Measurements from ENCODE around the gene HEBP2. TPM values are rescaled to one million over a fixed set of nuclear protein-coding genes. Genes with fewer than 3 reads are reported as not detected.
"Not testable (repeated sequence)": the region's sequence is repeated elsewhere in the genome, so short reads cannot be mapped to it uniquely, and the experiment has no call there.

HEBP2 gene
- total RNA-seq, 1 donor from 2014 or later, result 16.7 TPM

DNA sequence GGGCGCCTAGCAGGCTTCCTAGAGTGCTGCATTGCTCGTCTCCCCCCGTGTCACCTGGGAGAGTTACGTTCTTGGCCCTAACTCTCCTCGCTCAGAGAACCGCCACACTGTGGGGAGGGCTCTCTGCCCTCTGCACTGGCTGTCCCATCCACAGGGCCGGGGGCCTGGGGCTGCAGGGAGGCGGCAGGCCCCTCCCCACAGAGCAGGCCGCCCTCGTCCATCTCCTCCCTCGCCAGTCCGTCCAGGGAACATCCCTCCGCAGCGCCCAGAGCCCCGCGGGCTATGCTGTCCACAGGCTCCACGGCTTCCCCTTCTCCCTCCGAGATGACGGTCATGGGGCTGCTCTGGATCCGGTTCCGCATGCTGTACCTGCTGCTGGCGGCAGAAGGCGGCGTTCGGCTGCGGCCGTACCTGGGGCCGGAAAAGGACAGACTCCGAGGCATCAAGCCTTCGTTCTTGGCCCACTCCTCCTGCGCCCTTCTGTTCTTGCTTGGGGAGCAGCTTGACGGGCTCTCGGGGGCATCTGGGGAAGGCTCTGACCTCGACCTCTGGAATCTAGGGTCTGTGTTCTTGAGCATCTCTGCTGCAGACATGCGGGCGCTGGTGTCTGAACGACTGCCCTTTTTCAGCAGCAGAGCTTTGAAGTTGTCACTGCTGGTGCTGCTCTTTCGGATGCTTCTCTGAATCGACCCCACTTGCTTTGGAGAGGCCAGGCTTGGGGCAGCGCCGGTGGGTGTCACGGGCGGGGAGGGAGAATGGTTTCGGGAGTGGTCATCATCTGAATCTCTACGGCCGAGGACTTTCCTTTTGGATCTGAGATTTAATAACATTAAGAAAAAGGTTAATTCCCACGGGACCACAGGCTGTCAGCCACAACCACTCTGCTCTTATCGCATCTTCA, 20.2 kb downstream of the HEBP2 start:
- DNase-seq (ENCODE audit: low read depth in 2 of 2), result no peak

DNA sequence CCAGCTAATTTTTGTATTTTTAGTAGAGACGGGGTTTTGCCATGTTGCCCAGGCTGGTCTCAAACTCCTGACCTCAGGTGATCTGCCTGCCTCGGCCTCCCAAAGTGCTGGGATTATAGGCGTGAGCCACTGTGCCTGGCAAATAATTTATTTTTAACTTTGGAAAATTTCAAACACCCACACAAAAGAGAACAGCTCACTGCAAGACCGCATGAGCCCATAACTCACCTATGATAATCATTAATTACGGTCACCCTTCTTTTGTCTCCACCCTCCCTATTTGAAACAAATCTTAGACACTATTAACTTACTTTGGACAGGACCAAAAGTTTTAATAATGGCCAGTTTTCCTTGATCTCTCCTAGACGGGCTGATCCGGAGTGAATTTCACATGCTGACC, 21.2 kb downstream of the HEBP2 start:
- not testable (repeated sequence) for DNase-seq (ENCODE audit: low read depth in 2 of 2)

DNA sequence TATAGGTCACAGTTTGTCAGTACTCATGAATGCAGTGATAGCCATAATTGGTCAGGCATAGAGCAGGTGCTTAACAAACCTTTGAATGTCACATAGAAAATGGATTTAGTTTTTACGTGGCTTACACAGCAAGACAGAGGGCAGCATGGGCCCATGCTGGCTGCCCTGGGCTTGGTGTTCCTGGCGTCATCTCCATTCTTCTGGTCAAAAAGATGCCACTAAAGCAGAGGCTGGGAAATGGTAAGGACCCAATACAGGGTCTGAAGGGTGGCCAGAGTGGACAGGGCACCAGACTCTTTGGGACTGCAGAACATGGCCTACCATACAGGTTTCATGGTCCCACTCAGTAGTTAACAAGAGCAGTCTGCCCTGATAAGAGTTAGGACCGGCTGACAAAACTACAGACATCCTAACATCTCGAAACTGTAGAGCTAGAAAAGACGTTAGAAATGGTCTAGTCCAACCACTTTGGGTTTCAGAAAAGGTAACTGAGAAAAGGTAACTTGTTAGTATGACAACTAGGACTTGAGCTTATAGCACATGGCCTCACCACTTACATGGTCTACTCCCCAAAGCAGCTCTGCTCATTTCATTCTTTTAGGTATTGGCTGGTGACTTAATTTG, 22.6 kb downstream of the HEBP2 start:
- no peak for DNase-seq (ENCODE audit: low read depth in 2 of 2)

DNA sequence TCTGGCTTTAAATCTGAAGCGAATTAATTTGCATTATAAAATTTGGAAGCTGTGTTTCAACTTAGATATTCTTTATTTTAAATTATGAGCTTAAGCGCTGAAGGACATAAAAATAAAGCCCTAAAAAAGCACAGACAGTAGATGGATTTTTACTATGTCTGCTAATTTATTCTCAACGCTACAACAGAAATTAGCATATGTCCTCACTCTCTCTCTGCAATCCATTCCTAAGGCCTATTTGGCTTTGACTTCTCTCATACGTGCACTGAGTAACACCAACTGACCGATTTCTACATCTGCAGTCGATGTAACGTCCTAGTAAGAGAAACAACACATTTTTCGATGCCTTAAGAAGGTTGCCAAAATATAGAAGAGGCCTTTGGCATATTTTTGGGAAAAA, 23.7 kb downstream of the HEBP2 start:
- no peak for DNase-seq (ENCODE audit: low read depth in 2 of 2)

DNA sequence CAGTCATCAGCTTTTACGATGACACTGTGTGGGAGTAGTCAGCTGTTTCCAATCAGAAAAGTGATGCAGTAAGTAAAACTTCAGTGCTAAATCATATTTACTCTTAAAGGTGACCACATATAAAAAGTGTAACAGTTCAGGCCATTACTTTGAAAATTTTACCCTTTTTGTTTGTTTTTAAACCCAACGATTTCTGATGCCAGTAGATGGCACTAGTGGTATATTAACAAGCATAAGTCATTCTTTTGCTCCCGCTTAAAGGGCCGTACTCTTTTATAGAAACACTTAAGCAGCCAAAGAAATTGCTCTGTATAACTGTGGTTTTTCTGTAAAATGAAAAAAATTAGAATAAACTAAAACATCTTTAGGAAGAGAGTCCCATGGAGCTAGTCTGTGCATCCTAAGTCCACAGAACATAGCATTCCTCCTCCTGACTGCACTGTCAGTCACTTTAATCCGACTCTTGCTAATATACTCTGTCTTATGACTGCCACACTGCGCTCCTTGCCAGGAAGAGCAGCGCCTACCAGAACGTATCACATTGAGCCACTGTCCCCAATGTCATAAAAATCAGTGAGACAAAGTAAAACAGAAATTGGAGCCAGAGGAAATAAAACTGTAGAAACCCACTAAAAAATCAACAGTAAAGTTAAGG, 25.0 kb downstream of the HEBP2 start:
- DNase-seq (ENCODE audit: low read depth in 2 of 2), result peak; percentile 73 to 78

DNA sequence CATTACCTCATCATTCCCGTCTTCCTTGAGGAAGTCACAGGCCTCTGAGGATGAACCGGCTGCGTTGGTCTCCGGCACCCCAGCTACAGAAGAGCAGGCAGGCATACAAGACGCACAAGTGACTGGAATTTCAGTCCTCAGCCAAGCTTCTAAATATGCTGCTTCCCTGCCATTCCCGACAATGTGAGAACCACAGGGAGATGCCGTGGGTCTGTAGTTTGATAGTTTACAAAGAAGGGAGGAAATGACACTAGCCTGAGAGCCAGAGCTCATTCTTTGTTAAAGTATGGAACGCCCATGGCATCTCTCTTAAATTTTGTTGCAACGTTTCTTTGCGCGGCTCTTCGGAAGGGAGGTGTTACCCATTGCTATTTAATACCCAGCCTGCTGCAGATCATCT, 25.7 kb downstream of the HEBP2 start:
- DNase-seq (ENCODE audit: low read depth in 2 of 2), result peak in 1 of 2 donors; percentile 43

DNA sequence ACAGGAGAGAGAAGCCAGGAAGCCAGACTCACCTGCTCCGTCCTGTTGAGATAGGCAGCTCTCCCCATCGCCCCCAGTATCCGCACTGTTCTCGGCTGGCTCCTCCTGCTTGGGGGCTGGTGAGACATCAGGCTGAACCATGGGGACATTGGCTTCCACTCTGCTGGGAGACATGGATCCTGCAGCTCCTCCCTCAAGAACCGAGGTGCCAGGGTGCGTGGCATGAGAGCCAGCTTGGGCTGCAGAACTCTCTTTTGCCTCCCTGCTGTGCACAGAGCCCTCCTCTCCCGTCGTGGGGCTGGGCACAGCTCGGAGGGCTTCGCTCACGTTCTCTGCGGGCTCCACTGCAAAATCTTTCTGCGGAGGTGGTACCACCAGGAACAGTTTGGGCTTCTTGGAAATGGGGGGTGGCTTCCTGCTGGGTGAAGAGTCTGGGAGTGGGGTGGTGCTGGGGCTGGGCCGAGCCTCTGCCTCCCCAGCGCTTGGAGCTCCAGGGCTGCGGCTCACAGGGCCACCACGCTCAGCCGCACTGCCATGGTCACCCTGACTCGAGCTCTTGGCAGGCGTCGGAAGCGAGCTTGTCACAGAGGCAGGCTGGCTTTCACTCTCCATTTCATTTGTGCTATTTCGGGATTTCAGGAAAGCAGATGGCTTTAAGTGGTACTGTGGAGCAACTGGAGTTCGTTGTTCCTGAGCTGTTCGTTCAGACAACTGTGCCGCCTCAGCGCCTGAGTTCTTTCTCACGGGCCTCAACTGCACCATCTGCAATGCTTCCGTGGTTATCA, 26.5 kb downstream of the HEBP2 start:
- DNase-seq (ENCODE audit: low read depth in 2 of 2), result no peak

DNA sequence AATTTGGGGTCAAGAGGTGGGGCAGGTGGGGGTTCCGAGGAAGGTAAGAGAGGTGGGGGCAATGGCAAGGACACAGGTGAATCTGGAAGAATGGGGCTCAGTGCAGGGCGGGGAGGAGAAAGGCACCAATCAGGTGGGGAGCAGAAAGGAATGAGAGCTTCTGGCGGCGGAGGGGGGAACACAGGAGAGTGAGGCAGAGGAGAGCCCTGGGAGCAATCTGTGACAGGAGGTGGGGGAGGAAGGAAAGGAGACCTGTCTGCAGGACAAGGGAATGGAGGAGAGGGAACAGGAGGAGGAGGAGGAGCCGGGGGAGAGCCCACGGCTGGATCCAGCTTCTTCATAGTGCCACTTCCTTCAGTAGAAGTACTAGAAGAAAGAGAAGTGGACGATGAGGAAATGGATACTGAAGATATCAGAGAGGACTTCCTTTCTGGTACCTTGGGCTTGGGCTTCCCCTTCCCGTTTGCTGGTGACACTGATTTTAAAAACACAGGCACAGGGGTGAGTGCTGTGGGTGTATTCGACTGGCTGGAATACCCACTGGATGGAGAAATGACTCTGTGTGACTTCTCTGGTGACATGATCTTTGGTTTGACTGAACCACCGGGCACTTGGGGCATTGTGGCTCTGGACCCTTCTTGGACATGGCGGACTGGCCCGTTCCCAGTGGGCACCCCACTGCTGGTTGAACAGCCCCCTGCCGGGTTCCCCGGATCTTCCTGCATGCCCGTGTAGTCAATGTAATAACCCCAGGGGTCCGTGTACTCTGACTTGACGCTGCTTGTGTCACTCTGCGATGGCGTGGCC, 27.4 kb downstream of the HEBP2 start:
- DNase-seq (ENCODE audit: low read depth in 2 of 2), result no peak

DNA sequence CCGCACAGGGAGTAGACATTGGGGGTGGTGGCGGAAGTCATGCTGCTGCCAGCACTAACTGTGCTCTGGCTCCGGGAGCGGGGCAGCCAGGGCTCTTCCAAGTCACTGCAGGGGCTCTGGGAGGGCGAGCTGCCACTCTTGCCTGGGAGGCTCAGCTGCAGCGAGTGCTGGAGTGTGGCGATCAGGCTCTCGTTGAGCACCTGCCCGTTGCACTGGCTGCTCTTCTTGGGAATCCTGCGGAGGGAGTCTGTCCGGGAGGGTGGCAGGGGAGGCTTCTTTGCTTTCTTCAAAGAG, 28.0 kb downstream of the HEBP2 start:
- DNase-seq (ENCODE audit: low read depth in 2 of 2), result no peak

DNA sequence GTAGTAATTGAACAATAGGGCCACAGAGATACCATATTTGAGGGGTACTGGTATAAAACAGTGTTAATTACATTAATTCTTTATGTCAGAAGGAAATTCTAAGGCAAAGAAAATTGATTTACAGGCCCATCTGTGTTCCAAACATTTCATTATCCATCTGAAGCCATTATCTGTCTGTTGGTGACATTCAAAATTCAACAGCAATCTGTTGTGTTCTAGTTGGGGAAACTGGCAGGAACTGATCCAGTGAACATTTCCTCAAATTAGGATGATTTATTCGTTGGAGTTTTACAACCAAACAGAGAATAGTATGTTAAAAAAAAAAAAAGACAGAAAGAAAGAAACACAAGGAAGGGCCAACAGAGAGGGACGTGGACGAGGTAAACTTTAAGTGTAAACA, 30.1 kb downstream of the HEBP2 start:
- DNase-seq (ENCODE audit: low read depth in 2 of 2), result peak in 1 of 2 donors; percentile 40

DNA sequence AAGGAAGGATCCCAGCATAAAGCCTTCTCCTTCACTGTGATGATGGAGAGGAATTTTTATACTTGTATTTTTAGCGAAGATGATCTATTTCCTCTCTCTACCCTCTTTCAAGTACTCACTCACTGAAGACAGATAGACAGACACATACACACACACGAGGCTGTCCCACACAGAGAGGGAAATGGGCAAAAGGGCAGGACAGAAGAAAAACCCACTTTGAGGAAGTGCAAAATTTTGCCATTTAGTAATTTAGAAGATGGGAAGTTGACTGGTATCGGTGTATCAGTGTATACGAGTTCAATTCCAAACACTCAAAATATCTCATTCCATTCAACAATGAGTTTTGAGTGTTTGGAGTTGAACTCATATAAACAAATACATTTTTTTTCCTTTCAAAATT, 30.9 kb downstream of the HEBP2 start:
- no peak for DNase-seq (ENCODE audit: low read depth in 2 of 2)

DNA sequence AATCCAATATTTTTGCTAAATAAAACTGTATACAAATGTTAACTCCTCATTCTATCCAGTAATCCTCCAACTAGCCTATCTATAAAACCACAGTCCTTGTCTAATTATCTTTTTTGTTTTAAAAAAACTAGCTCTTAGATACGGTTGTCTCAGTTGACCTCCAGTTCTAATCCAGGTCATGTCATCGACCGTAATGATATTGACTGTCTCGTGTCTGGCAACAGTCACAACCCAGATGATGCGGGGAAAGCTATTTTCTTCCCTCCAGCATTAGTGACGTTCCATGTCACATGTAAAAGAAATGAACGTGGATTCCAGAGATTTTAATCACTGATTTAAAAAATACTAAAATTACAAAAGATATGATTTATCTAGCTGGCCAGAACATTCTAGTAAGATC, 35.5 kb downstream of the HEBP2 start:
- no peak for DNase-seq (ENCODE audit: low read depth in 2 of 2)

DNA sequence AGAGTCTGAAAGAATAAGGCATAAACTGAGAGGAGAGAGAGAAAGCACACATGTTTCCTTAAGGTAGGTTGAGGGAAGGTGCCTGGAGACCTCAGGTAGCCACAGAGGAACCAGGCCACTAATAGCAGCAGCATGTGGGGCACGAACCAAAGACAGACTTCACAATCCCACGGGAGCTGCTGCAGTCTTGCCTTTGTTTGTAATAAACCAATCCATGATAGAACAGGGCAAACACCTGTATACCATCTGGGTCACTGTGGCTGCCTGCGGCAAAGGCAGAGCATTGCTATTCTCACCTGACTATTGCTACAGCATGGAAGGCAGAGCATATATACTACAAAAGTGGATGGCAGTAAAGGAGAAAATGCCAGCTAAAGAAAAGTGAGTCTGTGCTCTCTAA, 36.3 kb downstream of the HEBP2 start:
- DNase-seq (ENCODE audit: low read depth in 2 of 2), result no peak

DNA sequence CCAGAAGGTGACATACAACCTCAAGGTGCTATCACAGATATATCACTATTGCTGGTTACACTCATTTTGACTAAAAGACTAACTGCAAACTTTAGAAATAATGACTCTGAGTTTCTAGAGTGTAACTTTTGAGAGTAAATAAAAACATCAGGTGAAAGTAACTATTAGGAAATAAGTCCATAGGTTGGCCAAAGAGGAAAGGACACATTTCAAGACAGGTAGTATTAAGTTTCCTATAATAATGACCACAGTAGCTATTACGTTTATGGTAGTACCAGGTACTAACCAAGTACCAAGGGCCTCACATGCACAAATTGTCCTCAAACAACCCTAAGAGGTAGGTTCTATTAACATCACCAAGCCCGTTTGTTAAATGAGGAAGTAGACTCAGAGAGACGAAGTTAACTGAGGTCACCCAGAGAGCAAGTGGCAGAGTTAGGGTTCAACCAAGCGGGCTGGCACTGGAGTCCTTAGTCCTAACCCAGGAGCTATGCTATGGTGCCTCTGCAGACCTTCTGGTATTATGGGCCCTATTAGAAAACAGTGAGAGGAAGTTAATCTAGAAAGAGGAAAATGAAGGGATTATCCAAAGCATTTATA, 36.8 kb downstream of the HEBP2 start:
- no peak for DNase-seq (ENCODE audit: low read depth in 2 of 2)

DNA sequence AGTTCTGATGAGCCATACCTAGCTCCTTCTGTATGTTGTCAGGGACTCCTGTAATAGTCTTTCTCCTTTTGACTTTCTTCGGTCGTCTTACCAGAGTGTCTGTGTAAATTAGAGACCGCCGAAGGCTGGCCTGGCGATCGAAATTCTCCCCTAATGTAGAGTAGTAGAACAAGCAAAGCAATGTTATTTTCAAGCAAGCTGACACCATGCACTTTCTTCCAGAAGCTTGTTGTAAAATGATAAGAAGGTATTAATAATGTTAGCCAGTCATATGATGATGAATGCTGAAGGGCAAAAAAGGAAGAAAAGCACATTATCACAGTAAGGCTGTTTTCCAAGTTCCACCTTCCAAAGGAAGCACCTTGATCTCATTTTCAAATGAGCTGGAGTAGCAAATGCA, 37.9 kb downstream of the HEBP2 start:
- DNase-seq (ENCODE audit: low read depth in 2 of 2), result no peak

DNA sequence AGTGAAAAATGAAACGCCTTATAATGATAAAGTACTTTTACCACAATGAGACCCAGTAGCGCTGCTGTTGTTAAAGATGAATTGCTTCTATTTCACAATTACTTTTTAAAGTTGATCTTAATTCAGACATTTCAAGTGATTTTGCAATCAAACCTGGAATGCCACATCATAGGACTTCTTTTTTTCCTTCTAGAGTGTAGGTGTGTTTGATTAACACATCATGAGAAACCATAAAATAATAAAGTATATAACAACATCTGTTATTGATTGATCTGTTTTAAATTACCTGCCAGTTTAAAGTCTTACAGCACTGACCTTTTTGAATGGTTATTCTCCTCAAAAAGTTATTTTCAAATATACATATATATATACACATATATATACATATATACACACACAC, 38.6 kb downstream of the HEBP2 start:
- DNase-seq (ENCODE audit: low read depth in 2 of 2), result no peak

DNA sequence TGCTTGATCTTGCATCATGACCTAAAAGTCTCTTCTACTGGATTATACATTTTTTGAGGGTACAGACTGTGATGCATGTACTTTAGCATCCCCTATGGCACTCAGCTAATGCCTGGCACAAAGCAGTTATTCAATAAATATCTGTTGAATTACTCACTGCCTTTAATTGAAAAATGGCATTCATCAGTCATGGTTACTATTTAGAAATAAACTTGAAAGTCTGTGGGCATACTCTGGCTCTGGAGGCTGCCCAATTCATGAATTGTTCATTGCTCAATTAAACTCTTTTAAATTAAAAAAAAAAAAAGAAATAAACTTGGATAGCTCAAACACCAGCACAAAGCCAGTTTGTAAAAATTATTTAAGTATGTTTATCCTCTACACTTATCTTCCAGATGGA, 40.0 kb downstream of the HEBP2 start:
- DNase-seq (ENCODE audit: low read depth in 2 of 2), result no peak

DNA sequence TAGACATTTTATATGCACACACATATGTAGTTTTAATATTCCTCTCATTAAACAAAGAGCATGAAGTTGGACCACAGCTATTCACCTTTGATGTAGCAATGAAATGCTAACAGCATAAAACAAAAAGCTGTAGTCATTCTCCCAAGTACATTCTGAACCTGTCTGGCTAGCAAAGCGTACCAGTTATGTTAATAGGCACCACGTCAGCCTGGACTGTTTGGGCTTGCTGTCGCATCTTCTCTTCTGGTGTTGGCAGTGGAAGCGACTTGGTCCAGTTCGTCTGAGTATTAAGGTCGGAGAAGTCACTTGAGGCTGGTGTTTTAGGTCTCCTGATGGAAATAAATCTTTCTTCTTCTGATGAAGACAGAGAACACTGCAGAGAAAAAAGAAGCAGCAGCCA, 42.8 kb downstream of the HEBP2 start:
- DNase-seq (ENCODE audit: low read depth in 2 of 2), result no peak

DNA sequence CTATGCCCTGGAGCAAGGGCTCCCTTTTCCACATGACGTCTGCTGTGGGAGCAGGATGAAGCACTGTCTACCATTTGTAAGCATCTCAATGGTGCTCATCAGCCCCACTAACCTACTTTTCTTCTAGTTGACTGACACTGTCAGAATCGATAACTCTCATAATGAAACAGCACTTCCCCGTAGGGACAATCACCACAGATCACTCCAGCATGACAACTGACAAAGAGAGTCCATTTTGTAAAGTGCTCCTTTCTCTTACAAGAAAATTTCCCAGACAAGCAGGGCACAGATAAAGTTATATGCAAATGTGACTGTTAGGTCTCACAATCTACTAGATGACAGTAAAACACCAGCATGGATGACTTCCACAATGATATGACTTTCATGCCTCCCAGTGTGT, 46.4 kb downstream of the HEBP2 start:
- no peak for DNase-seq (ENCODE audit: low read depth in 2 of 2)

DNA sequence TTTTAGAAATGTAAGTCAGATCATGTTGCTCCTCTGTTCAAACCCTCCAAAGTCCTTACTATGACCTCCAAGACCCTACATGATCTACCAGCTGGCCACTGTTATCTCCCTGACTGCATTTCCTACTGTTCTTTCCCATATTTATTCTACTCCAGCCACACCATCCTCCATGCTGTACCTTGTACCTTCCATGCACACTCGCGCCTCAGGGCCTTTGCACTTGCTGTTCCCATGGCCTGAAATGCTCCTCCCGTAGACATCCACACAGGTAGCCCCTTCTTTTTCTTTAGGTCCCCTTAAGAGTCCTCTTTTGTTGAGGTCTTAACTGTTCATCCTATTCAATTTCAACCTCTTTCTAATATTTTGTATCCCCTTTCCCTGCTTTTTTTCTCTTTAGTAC, 47.0 kb downstream of the HEBP2 start:
- no peak for DNase-seq (ENCODE audit: low read depth in 2 of 2)
